Measurements from ENCODE around the gene CPNE1. TPM values are rescaled to one million over a fixed set of nuclear protein-coding genes. Genes with fewer than 3 reads are reported as not detected.

Gene CPNE1
- total RNA-seq, 1 experiment from 2014 or later = 222 TPM

GRCh38 chr20:35629427-35630145, 35.1 kb downstream of the CPNE1 start:
- no peak overlapping the region for H3K27ac ChIP-seq (ENCODE audit: low read length)
- CTCF ChIA-PET = no interaction called here
- intact Hi-C loops (cut with micrococcal nuclease) = no loop called here
- no peak overlapping the region for H3K4me3 ChIP-seq (ENCODE audit: low read length)
- BruUV-seq (replicated peaks) = no TSS peak
- ATAC-seq (no peak), DNase-seq (no peak)
- peaks cover 57% of the 10 kb centered on the region for H3K36me3 ChIP-seq (ENCODE audit: low read depth, low read length)
- H3K4me2 ChIP-seq (ENCODE audit: low read length) = no peak overlapping the region
- H3K79me2 ChIP-seq (ENCODE audit: low read length) = no peaks in the 10 kb centered on the region
- peaks cover 13% of the 10 kb centered on the region for H3K4me1 ChIP-seq (ENCODE audit: insufficient read depth, low read length)
- POLR2A ChIA-PET (ENCODE audit: unreplicated experiment) = interaction anchor here (0.7 kb wide), 1 partner anchor 589 kb away, joined by 3 read pairs; no protein-coding TSS in a partner anchor
- H3K27me3 ChIP-seq (ENCODE audit: low read length) = no peaks in the 10 kb centered on the region
- no peaks in the 10 kb centered on the region for H3K9me2 ChIP-seq (replicated peaks; ENCODE audit: low read length)
- H3F3A ChIP-seq (ENCODE audit: low read length, unreplicated experiment) = no peaks in the 10 kb centered on the region
- H2AFZ ChIP-seq (ENCODE audit: low read length) = no peak overlapping the region
- H3K9ac ChIP-seq (ENCODE audit: low read length) = no peak overlapping the region
- no peaks in the 10 kb centered on the region for H4K20me1 ChIP-seq (ENCODE audit: low read length)
- TF ChIP-seq EZH2phosphoT487 (IDR thresholded peaks at IDR 0.05; ENCODE audit: borderline replicate concordance, low read length) (no peak), EZH2 (IDR thresholded peaks at IDR 0.05; ENCODE audit: low read length, unreplicated experiment) (no peak), CTCF (conservative IDR thresholded peaks at IDR 0.05; ENCODE audit: low read depth, low read length) (no peak)
- H3K9me3 ChIP-seq (ENCODE audit: low read length) = no peaks in the 10 kb centered on the region

- Histone ChIP-seq H3K4me2 (ENCODE audit: low read length) (no peak overlapping the region), H3K27me3 (ENCODE audit: low read length) (no peaks in the 10 kb centered on the region), H3K27ac (ENCODE audit: low read length) (no peak overlapping the region), H3K4me3 (ENCODE audit: low read length) (no peak overlapping the region), H3K4me1 (ENCODE audit: insufficient read depth, low read length) (peaks cover 13% of the 10 kb centered on the region), H3K36me3 (ENCODE audit: low read depth, low read length) (peaks cover 48% of the 10 kb centered on the region), H3F3A (ENCODE audit: low read length, unreplicated experiment) (no peaks in the 10 kb centered on the region), H2AFZ (ENCODE audit: low read length) (no peak overlapping the region), H4K20me1 (ENCODE audit: low read length) (no peaks in the 10 kb centered on the region), H3K79me2 (ENCODE audit: low read length) (no peaks in the 10 kb centered on the region), H3K9me3 (ENCODE audit: low read length) (no peaks in the 10 kb centered on the region), H3K9ac (ENCODE audit: low read length) (no peak overlapping the region), H3K9me2 (replicated peaks; ENCODE audit: low read length) (no peaks in the 10 kb centered on the region)
- CTCF ChIA-PET = no interaction called here
- DNase-seq = no peak
- BruUV-seq (replicated peaks) = no TSS peak
- no peak for TF ChIP-seq CTCF (conservative IDR thresholded peaks at IDR 0.05; ENCODE audit: low read depth, low read length)
- no peak for TF ChIP-seq EZH2 (IDR thresholded peaks at IDR 0.05; ENCODE audit: low read length, unreplicated experiment)
- no peak for TF ChIP-seq EZH2phosphoT487 (IDR thresholded peaks at IDR 0.05; ENCODE audit: borderline replicate concordance, low read length)
- ATAC-seq = no peak
- POLR2A ChIA-PET (ENCODE audit: unreplicated experiment) = no interaction called here
- intact Hi-C loops (cut with micrococcal nuclease) = no loop called here
Measured at GRCh38 chr20:35627121-35627520, 37.6 kb downstream of the CPNE1 start.

GRCh38 chr20:35626386-35627001, 38.2 kb downstream of the CPNE1 start:
- intact Hi-C loops (cut with micrococcal nuclease) = no loop called here
- H3K4me1 ChIP-seq (ENCODE audit: insufficient read depth, low read length) = peaks cover 13% of the 10 kb centered on the region
- no peak overlapping the region for H3K9ac ChIP-seq (ENCODE audit: low read length)
- H3F3A ChIP-seq (ENCODE audit: low read length, unreplicated experiment) = no peaks in the 10 kb centered on the region
- ATAC-seq (no peak), DNase-seq (no peak)
- H3K79me2 ChIP-seq (ENCODE audit: low read length) = no peaks in the 10 kb centered on the region
- peaks cover 42% of the 10 kb centered on the region for H3K36me3 ChIP-seq (ENCODE audit: low read depth, low read length)
- CTCF ChIA-PET = no interaction called here
- no peak overlapping the region for H3K4me3 ChIP-seq (ENCODE audit: low read length)
- BruUV-seq (replicated peaks) = TSS peak; percentile 31
- POLR2A ChIA-PET (ENCODE audit: unreplicated experiment) = no interaction called here
- no peak overlapping the region for H3K4me2 ChIP-seq (ENCODE audit: low read length)
- no peaks in the 10 kb centered on the region for H3K9me2 ChIP-seq (replicated peaks; ENCODE audit: low read length)
- no peaks in the 10 kb centered on the region for H4K20me1 ChIP-seq (ENCODE audit: low read length)
- H2AFZ ChIP-seq (ENCODE audit: low read length) = no peak overlapping the region
- no peaks in the 10 kb centered on the region for H3K27me3 ChIP-seq (ENCODE audit: low read length)
- TF ChIP-seq EZH2phosphoT487 (IDR thresholded peaks at IDR 0.05; ENCODE audit: borderline replicate concordance, low read length) (no peak), EZH2 (IDR thresholded peaks at IDR 0.05; ENCODE audit: low read length, unreplicated experiment) (no peak), CTCF (conservative IDR thresholded peaks at IDR 0.05; ENCODE audit: low read depth, low read length) (no peak)
- no peaks in the 10 kb centered on the region for H3K9me3 ChIP-seq (ENCODE audit: low read length)
- H3K27ac ChIP-seq (ENCODE audit: low read length) = peak overlapping the region; percentile 16; the same call in 1 of the 2 replicates
